GM18498 (cell line): Measurements from ENCODE around the gene NEK6.

ENCODE experiments used
- ATAC-seq: cut with Tn5 transposase; IDR thresholded peaks from one replicate; pipeline ENCODE4 v1.9.1; 2021; ENCODE audit warnings: mild to moderate bottlenecking, moderate library complexity; ENCODE audit not compliant: unreplicated experiment

NEK6 gene

DNA sequence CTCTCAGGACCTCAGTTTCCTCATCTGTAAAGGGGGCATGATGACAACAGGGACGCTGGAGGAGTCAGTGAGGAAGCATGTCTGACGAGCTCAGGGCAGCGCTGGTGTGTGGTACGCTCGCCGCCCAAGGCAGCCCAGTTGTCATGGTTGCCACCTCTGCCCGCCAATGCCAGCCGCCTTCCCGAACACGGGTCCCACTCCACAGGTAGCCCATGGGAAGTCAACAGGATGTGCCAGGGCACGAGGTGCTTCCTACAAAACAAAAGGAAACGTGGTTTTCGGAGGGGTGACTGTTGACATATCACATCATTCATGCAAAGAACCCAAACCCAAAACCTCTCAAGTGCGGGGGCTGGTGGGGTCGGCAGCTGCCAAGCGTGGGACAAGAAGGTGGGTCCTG lies 58.1 kb downstream of the NEK6 start:
- ATAC-seq = no peak

DNA sequence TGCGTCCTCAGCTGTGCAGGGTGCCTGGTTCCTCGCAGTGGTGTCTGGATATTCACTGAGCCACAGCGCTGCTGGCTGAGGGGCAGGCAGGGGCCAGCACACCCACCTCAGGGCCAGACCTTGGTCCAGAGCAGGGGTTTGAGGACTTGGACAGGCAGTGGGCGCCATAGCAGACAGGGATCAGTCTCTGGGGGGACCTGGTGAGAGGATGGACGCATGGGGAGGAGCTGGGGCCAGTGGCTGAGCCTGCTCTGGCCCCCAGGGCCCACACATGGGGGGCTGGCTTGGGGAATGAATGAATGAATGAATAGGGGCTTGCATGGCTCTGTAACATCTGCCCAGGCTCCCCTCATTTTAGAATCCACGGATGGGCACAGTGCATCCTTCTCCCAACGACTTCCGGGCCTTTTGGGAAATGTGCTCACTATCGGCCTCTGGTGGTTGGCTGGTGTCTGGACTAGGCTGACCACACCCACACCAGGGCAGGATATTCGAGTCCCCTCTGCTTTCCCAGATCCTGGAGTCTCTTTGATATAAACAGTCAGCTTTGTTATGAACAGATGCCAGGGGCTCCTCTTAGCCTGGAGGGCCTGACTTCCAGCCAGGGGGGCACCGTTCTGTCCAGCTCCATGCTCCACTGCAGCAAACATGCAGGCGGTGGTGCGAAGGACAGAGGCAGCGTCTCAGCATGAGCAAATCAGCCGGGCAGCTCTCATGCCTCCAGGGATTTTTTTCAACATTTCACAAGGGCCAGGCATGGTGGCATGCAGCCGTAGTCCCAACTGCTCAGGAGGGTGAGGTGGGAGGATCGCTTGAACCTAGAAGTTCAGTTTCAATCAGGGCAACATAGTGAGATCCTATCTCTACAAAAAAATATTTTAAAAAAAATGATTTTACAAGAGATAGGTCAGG lies 62.6 kb downstream of the NEK6 start:
- no peak for ATAC-seq

DNA sequence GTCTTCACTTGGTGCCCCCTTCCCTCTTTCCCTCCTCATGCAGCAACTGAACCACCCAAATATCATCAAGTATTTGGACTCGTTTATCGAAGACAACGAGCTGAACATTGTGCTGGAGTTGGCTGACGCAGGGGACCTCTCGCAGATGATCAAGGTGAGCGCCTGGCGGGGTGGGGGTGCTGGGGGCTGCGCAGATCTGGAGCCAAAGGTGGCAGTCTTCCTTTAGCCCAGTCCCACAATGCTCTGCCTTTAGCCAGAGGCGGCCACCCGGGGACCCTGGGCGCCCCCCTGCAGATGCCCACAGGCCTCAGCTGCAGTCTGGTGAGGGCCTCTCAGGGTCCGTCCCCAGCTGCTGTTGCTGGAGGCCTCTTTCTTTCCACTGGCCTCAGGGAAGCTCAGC lies 63.7 kb downstream of the NEK6 start:
- no peak for ATAC-seq

DNA sequence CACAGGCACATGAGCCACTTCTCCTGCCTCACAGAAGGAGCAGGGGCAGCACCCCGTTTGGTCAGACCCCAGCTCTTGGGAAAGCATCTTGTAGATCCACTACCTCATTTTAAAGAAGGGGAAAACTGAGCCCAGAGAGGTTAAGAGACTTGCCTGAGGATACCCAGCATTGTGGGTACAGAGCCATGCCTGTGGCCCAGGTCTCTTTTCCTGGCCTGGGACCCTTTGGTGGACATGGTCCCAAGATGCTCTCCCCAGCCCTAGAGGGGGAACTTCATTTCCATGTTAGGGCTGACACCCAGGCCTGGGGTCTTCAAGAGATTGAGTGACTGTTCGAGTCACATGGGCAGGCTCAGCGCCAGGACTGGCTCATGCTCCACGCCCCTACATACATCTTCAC lies 64.2 kb downstream of the NEK6 start:
- ATAC-seq = no peak

DNA sequence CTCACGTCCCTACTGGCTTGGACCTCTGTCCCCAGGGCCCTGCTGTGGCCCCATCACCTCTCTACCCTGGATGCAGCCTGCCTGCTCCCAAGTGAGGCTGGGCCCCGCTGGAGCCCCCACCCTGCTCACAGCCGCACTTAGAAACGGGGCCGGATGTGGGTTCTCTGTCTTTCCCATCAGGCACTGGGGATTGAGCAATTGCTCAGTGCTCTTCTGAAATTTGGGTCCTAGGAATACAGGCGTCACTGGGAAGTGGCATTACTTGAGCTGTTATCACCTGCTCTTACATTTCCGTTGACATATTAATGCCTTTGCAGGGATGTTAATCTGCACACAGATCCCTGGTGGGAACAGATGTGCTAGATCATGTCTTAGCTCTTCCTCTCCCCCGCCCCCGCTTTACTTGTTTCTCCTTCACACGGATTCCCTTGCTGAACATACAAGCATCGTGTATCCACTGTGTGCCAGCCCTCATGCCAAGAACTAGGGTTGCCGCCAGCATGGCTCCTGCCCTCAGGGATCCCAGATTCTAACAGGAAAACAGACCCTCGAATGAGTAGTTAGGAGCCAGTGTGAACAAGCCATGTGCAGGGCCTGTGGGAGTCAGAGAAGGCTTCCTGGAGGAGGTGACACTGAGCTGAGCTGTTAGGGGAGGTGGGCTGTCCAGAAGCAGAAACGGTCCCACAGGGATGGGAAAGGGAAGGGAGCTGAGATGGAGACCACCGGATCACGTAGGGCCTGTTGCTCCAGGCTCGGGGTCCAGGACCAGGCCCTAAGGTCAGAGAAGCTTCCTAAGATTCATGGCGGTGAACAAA lies 65.1 kb downstream of the NEK6 start:
- no peak for ATAC-seq

DNA sequence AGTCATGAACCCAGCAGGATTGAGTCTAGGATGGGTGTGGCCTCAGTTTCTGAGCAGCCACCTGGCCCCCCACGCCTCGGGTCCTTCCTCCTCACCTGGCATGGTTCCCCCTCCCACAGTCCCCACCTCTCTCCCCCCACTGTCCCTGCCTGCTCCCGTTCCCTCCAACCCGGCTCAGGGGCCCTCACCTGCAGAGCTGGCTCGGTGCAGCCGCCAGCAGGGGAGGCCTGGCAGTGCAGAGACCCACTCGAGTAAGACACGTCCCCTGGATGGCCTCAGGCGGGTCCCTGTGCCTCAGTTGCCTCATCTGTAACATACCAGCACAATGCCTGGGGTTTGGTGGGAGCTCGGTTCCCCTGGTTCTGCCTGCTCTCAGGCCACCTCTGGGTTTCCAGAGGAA lies 66.2 kb downstream of the NEK6 start:
- ATAC-seq = no peak

DNA sequence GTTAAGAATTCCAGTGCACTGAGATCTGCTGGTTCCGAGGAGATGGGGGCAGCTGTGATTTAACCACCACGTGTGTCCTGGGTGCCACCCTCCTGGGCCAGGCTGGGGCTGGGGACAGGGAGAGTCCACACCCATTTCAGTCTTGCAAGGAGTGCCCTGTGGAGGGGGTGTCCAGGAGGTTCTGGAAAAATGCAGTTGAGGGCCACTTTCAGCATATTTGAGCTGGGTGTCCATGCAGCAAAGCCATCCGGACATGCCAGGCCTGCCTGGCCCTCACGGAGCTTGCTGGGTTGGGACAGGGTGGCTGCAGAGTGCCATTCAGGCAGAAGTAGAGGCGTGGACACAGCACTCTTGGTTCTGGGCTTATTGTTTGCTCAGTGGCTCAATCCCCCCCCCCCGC lies 68.1 kb downstream of the NEK6 start:
- ATAC-seq = no peak

DNA sequence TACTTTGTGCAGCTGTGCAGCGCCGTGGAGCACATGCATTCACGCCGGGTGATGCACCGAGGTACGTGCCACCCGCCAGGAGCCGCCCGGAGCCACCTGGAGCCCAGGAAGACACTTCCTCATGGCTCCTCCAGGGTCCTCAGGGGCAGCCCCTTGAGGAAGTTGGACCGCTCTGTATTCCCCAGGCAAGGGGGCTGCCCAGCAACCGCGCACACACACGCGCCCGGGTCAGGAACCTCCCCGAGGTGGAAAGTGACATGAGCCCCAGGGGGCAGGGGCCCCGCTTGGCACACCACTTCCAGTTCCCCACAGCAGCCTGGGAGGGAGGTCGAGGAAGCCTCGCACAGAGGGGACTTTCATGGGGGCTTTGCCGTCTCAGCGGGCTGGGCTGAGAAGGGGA lies 68.6 kb downstream of the NEK6 start:
- ATAC-seq = no peak

DNA sequence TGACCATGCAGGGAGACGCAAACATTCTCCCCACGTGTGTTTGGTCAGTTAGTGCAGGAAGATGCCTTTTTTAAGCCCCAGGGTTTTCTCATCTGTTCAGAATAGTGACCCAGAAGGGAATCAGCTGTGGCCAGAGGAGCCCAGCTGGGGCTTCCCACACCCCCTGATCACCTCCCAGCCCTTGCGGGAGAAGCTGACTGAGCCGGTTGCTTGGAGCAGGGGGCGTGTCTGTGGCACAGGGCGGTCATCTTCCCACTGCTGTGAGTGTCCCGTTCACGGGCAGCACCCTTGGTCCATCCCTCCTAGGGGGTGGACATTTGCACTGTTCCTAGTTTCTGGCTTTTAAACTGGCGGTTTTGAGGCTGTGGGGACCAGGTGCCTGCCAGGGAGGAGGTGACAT lies 69.7 kb downstream of the NEK6 start:
- no peak for ATAC-seq

DNA sequence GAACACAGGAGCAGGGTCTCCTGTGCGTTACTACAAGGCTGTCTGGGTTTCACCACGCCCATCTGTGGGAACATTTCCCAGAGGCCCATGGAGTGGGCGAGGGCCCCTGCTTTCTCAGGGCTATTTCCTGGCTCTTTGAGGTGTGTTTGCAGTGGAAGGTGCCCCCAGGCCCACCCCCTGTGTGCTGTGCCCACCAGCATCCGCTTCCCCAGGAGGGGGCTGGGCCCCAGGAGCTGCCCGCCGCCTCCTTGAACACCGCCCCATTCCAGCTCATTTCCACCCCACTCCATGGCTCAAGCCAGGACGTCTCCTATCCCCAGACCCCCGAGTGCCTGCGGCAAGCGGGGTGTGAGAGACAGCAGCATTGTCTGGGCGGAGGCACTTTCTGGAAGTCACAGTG lies 70.5 kb downstream of the NEK6 start:
- ATAC-seq = no peak

DNA sequence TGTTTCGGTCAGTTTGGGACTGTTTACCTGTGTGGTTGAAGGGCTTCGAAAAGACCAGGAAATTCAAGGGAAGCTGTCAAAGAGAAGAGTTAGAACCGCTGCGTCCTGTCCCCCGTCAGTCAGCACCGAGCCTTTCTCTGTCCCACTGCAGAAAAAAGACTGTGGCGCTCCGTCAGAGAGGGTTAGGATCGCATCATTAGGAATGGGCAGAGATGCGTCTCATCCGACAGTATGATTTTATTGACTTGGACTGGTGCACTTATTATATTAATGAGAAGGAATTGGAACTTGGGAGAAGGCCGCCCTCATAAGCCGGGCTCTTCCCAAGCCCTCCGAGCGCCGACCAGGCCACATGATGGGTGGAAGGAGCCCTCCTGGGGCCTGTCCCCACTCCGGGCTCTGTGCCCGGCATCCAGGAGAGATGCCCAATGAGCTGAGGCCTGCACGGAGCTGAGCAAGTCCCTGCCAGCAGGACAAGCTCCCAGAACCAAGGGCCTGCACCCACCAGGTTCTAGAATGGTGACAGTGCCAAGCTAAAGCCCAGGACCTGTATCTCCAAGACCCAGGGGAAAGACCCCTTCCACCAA lies 71.5 kb downstream of the NEK6 start:
- no peak for ATAC-seq

DNA sequence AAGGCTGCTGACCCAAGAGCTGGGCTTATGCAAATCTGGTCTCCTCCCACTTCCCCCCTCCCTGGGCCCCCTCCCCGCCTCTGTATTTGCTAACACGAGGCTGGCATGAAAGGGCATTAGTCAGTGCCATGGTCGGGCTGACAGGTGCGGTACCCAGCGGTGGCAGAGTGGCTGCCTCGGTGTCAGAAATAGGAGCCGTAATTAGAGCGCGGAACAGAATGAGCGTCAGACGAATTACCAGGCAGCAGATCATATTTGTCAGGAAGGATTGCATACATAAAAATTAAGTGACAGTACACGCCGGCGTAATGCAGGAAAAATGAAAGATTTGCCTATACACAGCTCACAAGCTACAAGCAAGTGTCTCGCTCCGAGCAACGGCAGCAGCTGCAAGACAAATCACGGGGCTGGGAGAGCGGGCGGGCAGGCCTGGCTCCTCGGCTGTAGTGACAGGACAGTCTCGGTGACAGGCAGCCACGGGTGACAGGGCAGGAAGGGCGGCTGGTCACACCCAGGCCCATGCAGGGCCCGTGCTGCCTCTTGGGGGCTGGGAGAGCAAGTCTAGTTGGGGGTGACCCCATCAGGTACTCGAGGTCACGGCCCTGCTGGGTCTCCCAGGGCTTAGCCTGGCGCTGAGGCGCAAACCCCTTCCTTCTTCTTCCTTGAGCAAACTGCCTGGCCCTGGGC lies 72.4 kb downstream of the NEK6 start:
- ATAC-seq = no peak

DNA sequence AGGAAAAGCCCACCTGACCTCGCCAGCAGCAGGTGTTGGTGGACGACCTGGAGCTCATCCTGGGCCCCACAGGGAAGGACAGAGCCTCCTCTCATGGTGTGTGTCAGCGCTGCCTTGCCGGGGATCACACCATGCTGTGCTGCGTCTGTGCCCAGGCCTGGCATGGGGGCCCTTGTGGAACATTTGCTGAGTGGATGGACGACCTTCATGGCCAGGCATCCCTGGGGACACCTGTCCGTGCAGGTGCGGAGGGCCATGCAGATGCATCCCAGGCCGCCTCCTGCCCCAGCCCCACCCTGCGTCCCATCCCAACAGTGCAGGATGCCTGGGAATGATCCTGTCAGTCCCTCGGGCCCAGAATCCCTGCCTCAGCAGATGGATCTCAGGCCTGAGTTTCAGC lies 73.8 kb downstream of the NEK6 start:
- no peak for ATAC-seq

DNA sequence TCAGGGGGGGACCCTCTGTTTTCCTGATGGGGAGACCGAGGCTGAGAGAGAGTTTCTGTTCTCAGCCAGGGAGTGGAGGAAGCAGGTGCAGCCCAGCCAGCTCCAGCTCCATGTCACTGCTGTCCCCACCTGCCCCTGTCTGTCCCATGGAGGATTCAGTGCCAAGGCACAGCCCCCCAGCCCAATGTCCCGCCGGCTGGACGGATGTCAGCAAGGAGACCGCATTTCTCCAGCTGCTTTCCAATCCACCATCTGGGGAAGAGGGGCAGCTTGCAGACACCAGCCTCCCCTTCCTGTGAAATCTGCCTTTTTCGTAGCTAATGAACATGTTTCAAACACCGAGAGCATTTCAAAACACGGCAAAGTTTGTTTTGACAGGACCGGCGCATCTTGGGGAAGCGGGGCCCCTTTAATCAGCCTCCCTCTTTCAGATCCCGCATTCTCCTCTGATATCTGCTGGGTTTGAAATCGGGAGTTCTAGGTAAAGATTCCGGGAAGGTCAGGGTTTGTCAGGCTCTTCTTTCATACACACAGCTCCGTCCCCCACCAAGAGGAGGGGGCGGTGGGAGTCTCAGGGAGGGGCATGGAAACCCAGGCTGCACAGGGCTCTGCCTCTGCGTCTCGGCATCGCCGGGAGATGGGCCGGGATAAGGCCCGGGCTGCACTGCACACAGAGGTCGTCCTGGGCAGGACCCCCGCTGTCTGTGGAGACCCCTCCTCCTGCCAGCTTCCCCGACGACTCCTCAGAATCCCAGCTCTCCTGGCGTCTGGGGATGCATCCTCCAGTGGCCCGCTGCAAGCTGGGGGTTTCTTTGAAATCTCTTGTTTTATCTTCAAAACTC lies 74.8 kb downstream of the NEK6 start:
- ATAC-seq = no peak

DNA sequence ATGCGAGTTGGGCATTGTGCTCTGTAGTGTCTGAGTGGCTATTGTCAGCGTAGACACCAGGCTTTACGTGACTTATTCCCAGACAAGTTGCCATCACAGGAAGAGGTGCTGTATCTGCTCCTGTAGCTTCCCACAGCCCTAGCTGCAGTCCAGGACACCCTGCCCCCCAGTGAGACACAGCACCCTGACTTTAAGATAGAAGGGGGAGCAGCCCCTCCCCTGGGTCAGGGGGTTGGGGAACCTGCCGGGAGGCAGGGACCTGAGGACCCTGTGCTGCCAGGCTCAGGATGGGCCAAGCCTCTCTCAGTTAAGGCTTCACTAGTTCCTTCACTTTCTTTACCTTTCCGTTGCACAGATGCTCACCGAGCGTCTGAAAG lies 75.4 kb downstream of the NEK6 start:
- no peak for ATAC-seq

DNA sequence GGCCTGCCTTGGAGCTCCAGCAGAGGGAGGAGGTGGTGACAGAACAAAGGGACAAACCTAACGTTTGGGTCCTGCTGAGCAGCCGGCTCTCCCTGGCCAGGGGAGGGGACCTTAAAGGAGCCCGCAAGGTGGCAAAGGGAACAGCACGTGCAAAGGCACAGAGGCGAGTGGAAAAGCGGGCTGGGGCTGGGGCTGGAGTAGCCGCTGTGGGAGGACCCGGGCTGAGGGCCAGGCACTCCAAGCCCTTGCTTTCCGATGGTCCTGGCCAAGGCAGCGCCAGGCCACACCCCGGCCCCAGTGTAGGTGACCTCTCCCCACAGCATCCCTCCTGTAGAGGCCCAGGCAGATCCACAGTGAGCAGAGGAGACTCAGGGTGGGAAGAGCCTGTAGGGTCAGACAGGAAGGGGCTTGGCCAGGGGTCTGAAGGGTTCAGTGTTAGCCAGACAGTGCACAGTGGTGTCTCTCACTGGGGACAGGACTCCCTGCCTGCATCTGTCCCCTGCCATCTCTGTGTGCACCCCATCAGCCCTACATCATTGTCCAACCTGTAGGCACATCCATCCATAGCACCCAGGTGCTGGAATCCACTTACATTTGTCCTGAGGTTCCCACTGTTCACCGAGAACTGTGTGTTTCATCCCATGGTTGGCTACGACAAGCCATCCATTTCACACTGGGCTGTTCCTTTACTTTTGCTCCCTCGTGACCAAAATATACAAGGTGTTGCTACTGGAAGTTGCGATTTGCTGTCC lies 77.0 kb downstream of the NEK6 start:
- ATAC-seq = no peak

DNA sequence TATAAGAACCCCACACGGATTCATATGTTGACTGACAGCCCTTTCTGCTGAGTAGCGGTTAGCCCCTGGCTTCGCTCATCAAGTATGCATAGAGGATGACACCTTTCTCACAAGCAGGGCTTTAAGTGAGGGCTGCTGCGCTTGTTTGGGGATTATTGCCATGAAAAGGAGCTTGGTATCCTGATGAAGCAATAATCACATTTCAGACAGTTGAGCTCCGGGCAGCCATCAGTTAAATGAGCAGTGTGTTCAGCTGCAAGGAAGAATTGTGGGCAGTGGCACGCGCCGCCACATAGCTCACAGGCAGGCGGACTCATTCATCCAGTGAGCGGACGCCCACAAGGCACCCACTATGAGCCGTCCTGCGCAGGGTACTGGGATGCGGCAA lies 77.6 kb downstream of the NEK6 start:
- ATAC-seq = no peak

DNA sequence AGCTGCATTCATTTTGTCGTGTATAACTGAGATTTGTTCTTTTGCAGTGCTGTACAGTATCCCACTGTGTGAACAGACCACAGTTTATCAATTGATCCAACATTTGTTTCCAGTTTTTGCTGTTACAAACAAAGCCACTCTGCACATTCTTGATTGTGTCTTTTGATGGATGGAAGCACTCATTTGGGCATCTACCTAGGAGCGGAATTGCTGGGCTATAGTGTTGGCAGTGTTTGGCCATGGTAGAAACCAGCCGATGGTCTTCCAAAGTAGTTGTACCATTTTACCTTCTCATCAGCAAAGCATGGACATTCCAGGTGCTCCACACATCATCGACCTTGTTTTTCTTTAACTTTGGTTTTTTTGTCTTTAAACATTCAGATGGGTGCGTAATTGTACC lies 79.8 kb downstream of the NEK6 start:
- no peak for ATAC-seq

DNA sequence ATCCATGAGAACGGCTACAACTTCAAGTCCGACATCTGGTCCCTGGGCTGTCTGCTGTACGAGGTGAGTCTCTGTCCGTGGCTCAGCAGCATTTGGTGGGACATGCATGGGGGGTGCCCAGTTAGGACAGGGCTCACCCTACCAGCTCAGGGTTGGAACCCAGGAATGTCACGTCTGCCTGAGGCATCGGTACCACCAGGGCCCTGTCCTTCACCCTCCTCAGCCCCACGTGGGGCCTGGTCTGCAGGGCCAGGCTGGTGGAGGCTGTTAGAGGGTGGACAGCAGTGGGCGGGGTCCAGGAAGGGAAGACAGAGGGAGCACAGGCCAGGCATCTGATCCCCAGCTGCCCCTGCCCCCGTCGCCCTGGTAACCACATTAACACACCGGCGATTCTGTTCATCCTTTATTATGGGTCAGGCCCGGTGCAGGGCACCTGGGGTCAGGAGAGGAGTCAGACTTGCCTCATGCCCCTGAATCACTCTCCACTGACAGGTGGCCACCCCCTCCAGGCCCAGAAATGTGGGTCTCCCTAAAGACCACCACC lies 81.9 kb downstream of the NEK6 start:
- ATAC-seq = no peak
